SK-N-SH treated with all-trans-retinoic acid at 6 μM for 48 hours (cell line): Measurements from ENCODE around the gene SPINK9.
A peak's percentile ranks its signal among the peaks of the same experiment; 100 is the strongest.

ENCODE experiments used
- ATAC-seq: fragments of 200-7000 bp; cut with Tn5 transposase; 3 replicates; pipeline ENCODE4 v1.9.1; 2020; ENCODE audit warnings: mild to moderate bottlenecking, moderate library complexity
- ARNTL ChIP-seq: fragments of 450-650 bp; formaldehyde crosslinking; IDR thresholded peaks from 2 replicates; pipeline ENCODE4 v1.5.0; 2020; ENCODE audit warnings: low read depth, mild to moderate bottlenecking, moderate library complexity, borderline replicate concordance
- BACH2 ChIP-seq: fragments of 250-450 bp; sonication (Bioruptor Pico); IDR thresholded peaks from 2 replicates; pipeline ENCODE4 v1.9.0; 2021; ENCODE audit warnings: mild to moderate bottlenecking, borderline replicate concordance
- CSDC2 ChIP-seq: fragments of 250-450 bp; sonication (Bioruptor Pico); IDR thresholded peaks from 2 replicates; pipeline ENCODE4 v1.5.0; 2020; ENCODE audit warnings: mild to moderate bottlenecking, moderate library complexity
- ESRRG ChIP-seq: fragments of 250-450 bp; sonication (Bioruptor Pico); IDR thresholded peaks from 2 replicates; pipeline ENCODE4 v1.6.1; 2021; ENCODE audit warnings: mild to moderate bottlenecking
- GLIS3 ChIP-seq: fragments of 250-450 bp; sonication (Bioruptor Pico); IDR thresholded peaks from 2 replicates; pipeline ENCODE4 v1.5.0; 2020; ENCODE audit warnings: mild to moderate bottlenecking, moderate library complexity
- ISL1 ChIP-seq: fragments of 250-450 bp; sonication (Bioruptor Pico); IDR thresholded peaks from 2 replicates; pipeline ENCODE4 v2.1.2; 2022; ENCODE audit warnings: mild to moderate bottlenecking, moderate library complexity
- OSR1 ChIP-seq: fragments of 250-450 bp; sonication (Bioruptor Pico); IDR thresholded peaks from 2 replicates; pipeline ENCODE4 v1.8.0; 2022; ENCODE audit warnings: moderate library complexity, mild to moderate bottlenecking, inconsistent platforms
- PPARA ChIP-seq: fragments of 250-450 bp; sonication (Bioruptor Pico); IDR thresholded peaks from 2 replicates; pipeline ENCODE4 v1.5.0; 2020; ENCODE audit warnings: mild to moderate bottlenecking, borderline replicate concordance
- RARB ChIP-seq: fragments of 250-450 bp; sonication (Bioruptor Pico); IDR thresholded peaks from 2 replicates; pipeline ENCODE4 v1.8.0; 2021; ENCODE audit warnings: mild to moderate bottlenecking, moderate library complexity
- SNAI2 ChIP-seq: fragments of 250-450 bp; sonication (Bioruptor Pico); IDR thresholded peaks from 2 replicates; pipeline ENCODE4 v1.5.0; 2020; ENCODE audit warnings: mild to moderate bottlenecking, moderate library complexity
- TCF4 ChIP-seq: fragments of 250-450 bp; sonication (Bioruptor Pico); IDR thresholded peaks from 2 replicates; pipeline ENCODE4 v1.8.0; 2021; ENCODE audit warnings: mild to moderate bottlenecking, moderate library complexity, borderline replicate concordance
- TOX ChIP-seq: fragments of 250-450 bp; sonication (Bioruptor Pico); IDR thresholded peaks from 2 replicates; pipeline ENCODE4 v1.8.0; 2021; ENCODE audit warnings: mild to moderate bottlenecking, moderate library complexity, borderline replicate concordance
- ZC3H10 ChIP-seq: fragments of 250-450 bp; sonication (Bioruptor Pico); IDR thresholded peaks from 2 replicates; pipeline ENCODE4 v1.5.1; 2021; ENCODE audit warnings: mild to moderate bottlenecking, moderate library complexity
- ZFP3 ChIP-seq: fragments of 250-450 bp; sonication (Bioruptor Pico); IDR thresholded peaks from 2 replicates; pipeline ENCODE4 v1.5.0; 2020; ENCODE audit warnings: mild to moderate bottlenecking, moderate library complexity
- ZFP30 ChIP-seq: fragments of 450-650 bp; formaldehyde crosslinking; IDR thresholded peaks from 2 replicates; pipeline ENCODE4 v1.5.0; 2022; ENCODE audit warnings: mild to moderate bottlenecking, moderate library complexity
- ZNF565 ChIP-seq: fragments of 450-650 bp; formaldehyde crosslinking; conservative IDR thresholded peaks from 2 replicates; pipeline ENCODE4 v1.5.0; 2020; ENCODE audit warnings: low read depth, mild to moderate bottlenecking, moderate library complexity
- ZNF70 ChIP-seq: fragments of 450-650 bp; formaldehyde crosslinking; IDR thresholded peaks from 2 replicates; pipeline ENCODE4 v1.5.0; 2020; ENCODE audit warnings: mild to moderate bottlenecking, moderate library complexity
- ZNF8 ChIP-seq: fragments of 450-650 bp; formaldehyde crosslinking; IDR thresholded peaks from 2 replicates; pipeline ENCODE4 v1.5.0; 2020; ENCODE audit warnings: mild to moderate bottlenecking, moderate library complexity
- TF ChIP-seq, protein P1 (sequence below): fragments of 250-450 bp; sonication (Bioruptor Pico); IDR thresholded peaks from 2 replicates; pipeline ENCODE4 v1.8.0; 2020; ENCODE audit warnings: mild to moderate bottlenecking, moderate library complexity, borderline replicate concordance
- TF ChIP-seq, protein P2 (sequence below): fragments of 250-450 bp; sonication (Bioruptor Pico); IDR thresholded peaks from 2 replicates; pipeline ENCODE4 v1.5.1; 2020; ENCODE audit warnings: low read depth, mild to moderate bottlenecking, moderate library complexity
- TF ChIP-seq, protein P3 (sequence below): fragments of 250-450 bp; sonication (Bioruptor Pico); IDR thresholded peaks from 2 replicates; pipeline ENCODE4 v1.5.0; 2020; ENCODE audit warnings: mild to moderate bottlenecking, moderate library complexity
- TF ChIP-seq, protein P4 (sequence below): fragments of 250-450 bp; sonication (Bioruptor Pico); IDR thresholded peaks from 2 replicates; pipeline ENCODE4 v1.8.0; 2021; ENCODE audit warnings: low read depth, mild to moderate bottlenecking, moderate library complexity, borderline replicate concordance
- TF ChIP-seq, protein P5 (sequence below): fragments of 250-450 bp; sonication (Bioruptor Pico); IDR thresholded peaks from 2 replicates; pipeline ENCODE4 v1.5.1; 2021; ENCODE audit warnings: mild to moderate bottlenecking, moderate library complexity

The SPINK9 gene

DNA sequence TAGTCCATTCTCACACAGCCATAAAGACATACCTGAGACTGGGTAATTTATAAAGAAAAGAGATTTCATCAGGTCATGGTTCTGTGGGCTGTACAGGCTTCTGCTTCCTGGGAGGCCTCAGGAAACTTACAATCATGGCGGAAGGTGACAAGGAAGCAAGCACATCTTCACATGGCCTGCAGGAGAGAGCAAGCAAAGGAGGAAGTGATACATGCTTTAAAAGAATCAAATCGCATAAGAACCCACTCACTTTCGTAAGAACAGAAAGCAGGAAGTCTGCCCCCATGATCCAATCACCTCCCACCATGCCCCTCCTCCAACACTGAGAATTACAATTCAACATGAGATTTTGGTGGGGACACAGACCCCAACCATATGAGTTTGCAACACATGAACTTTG lies 43.3 kb downstream of the SPINK9 start:
- TF ChIP-seq BACH2 (CRISPR knock-in tag): no peak
- TF ChIP-seq, protein P1, sequence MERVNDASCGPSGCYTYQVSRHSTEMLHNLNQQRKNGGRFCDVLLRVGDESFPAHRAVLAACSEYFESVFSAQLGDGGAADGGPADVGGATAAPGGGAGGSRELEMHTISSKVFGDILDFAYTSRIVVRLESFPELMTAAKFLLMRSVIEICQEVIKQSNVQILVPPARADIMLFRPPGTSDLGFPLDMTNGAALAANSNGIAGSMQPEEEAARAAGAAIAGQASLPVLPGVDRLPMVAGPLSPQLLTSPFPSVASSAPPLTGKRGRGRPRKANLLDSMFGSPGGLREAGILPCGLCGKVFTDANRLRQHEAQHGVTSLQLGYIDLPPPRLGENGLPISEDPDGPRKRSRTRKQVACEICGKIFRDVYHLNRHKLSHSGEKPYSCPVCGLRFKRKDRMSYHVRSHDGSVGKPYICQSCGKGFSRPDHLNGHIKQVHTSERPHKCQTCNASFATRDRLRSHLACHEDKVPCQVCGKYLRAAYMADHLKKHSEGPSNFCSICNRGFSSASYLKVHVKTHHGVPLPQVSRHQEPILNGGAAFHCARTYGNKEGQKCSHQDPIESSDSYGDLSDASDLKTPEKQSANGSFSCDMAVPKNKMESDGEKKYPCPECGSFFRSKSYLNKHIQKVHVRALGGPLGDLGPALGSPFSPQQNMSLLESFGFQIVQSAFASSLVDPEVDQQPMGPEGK (CRISPR knock-in tag): no peak
- ATAC-seq: no peak

DNA sequence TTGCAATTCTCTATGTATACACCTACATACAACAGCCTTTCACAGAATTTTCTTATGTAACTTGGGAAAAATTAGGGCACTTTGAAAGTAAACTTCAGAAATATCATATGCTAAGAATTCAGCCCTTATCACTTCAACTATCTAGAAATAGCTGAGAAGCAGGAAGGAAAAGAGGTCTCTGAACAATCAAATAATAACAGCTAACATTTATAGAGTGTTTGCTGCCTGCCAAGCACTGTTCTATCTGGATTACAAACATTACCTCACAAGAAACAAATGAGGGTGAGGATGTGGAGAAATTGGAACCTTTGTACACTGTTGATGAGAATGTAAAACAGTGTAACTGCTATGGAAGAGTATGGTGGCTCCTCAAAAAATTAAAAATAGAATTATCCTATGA lies 44.0 kb downstream of the SPINK9 start:
- no peak for ATAC-seq
- TF ChIP-seq ZNF565 (CRISPR knock-in tag): no peak

DNA sequence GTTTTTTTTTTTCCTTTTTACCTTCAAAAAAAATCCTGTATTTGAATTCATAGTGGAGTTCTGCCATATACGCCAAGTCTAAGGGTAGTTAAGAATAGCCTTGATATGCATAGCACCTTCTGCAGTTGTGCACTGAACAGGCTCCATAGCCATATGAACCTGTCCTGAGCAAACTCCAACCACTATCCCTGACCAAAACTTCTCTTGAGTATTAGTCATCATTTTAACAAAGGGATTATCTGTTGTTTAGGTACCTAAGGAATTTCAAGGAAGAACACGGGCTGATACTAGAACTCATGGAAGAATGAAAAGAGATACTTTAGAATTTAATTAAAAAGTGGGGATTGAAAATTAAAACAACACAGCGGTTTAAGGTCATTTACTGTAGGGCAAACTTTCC lies 46.5 kb downstream of the SPINK9 start:
- ATAC-seq: no peak
- TF ChIP-seq ZNF565 (CRISPR knock-in tag) (no peak), ZNF70 (CRISPR knock-in tag) (no peak), ZC3H10 (no peak), SNAI2 (CRISPR knock-in tag) (no peak), PPARA (CRISPR knock-in tag) (no peak), RARB (no peak), ESRRG (CRISPR knock-in tag) (no peak), BACH2 (CRISPR knock-in tag) (no peak), ISL1 (CRISPR knock-in tag) (no peak), ZFP3 (CRISPR knock-in tag) (no peak), ARNTL (CRISPR knock-in tag) (no peak), ZNF8 (CRISPR knock-in tag) (no peak), CSDC2 (CRISPR knock-in tag) (no peak), ZFP30 (no peak), TCF4 (CRISPR knock-in tag) (no peak)
- TF ChIP-seq, protein P2, sequence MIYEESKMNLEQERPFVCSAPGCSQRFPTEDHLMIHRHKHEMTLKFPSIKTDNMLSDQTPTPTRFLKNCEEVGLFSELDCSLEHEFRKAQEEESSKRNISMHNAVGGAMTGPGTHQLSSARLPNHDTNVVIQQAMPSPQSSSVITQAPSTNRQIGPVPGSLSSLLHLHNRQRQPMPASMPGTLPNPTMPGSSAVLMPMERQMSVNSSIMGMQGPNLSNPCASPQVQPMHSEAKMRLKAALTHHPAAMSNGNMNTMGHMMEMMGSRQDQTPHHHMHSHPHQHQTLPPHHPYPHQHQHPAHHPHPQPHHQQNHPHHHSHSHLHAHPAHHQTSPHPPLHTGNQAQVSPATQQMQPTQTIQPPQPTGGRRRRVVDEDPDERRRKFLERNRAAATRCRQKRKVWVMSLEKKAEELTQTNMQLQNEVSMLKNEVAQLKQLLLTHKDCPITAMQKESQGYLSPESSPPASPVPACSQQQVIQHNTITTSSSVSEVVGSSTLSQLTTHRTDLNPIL (CRISPR knock-in tag): no peak
- TF ChIP-seq, protein P3, sequence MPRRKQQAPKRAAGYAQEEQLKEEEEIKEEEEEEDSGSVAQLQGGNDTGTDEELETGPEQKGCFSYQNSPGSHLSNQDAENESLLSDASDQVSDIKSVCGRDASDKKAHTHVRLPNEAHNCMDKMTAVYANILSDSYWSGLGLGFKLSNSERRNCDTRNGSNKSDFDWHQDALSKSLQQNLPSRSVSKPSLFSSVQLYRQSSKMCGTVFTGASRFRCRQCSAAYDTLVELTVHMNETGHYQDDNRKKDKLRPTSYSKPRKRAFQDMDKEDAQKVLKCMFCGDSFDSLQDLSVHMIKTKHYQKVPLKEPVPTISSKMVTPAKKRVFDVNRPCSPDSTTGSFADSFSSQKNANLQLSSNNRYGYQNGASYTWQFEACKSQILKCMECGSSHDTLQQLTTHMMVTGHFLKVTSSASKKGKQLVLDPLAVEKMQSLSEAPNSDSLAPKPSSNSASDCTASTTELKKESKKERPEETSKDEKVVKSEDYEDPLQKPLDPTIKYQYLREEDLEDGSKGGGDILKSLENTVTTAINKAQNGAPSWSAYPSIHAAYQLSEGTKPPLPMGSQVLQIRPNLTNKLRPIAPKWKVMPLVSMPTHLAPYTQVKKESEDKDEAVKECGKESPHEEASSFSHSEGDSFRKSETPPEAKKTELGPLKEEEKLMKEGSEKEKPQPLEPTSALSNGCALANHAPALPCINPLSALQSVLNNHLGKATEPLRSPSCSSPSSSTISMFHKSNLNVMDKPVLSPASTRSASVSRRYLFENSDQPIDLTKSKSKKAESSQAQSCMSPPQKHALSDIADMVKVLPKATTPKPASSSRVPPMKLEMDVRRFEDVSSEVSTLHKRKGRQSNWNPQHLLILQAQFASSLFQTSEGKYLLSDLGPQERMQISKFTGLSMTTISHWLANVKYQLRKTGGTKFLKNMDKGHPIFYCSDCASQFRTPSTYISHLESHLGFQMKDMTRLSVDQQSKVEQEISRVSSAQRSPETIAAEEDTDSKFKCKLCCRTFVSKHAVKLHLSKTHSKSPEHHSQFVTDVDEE (CRISPR knock-in tag): no peak
- TF ChIP-seq, protein P4, sequence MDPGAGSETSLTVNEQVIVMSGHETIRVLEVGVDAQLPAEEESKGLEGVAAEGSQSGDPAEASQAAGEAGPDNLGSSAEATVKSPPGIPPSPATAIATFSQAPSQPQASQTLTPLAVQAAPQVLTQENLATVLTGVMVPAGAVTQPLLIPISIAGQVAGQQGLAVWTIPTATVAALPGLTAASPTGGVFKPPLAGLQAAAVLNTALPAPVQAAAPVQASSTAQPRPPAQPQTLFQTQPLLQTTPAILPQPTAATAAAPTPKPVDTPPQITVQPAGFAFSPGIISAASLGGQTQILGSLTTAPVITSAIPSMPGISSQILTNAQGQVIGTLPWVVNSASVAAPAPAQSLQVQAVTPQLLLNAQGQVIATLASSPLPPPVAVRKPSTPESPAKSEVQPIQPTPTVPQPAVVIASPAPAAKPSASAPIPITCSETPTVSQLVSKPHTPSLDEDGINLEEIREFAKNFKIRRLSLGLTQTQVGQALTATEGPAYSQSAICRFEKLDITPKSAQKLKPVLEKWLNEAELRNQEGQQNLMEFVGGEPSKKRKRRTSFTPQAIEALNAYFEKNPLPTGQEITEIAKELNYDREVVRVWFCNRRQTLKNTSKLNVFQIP (CRISPR knock-in tag): no peak

DNA sequence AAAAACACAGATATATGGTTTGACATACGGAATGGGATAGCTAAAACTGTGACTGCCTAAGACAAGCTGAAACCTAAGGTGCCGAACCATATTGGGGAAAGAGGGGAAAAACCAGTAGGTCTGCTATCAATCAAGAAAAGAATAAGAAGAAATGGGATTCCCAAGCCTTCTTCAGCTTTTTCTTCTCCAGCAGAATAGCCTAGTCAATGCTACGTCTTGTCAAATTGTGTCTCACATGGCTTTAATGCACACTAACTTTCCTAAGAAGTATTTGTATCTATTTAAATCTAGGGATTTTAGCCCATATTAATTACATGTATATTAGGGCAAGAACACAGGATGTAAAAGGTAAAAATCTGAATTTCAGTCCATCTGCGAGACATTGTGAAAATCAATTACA lies 47.6 kb downstream of the SPINK9 start:
- 0 out of 3 replicates have a peak, but pooled peaks have one; percentile 2 for ATAC-seq
- TF ChIP-seq SNAI2 (CRISPR knock-in tag) (no peak), ZNF70 (CRISPR knock-in tag) (no peak), TOX (CRISPR knock-in tag) (no peak), ZNF8 (CRISPR knock-in tag) (no peak), TCF4 (CRISPR knock-in tag) (no peak), CSDC2 (CRISPR knock-in tag) (no peak), ZFP30 (no peak), PPARA (CRISPR knock-in tag) (no peak), RARB (no peak), ESRRG (CRISPR knock-in tag) (no peak), ISL1 (CRISPR knock-in tag) (no peak), GLIS3 (CRISPR knock-in tag) (no peak), OSR1 (CRISPR knock-in tag) (no peak), BACH2 (CRISPR knock-in tag) (no peak), ZC3H10 (no peak), ZNF565 (CRISPR knock-in tag) (no peak)
- TF ChIP-seq, protein P2 (CRISPR knock-in tag): no peak
- TF ChIP-seq, protein P5, sequence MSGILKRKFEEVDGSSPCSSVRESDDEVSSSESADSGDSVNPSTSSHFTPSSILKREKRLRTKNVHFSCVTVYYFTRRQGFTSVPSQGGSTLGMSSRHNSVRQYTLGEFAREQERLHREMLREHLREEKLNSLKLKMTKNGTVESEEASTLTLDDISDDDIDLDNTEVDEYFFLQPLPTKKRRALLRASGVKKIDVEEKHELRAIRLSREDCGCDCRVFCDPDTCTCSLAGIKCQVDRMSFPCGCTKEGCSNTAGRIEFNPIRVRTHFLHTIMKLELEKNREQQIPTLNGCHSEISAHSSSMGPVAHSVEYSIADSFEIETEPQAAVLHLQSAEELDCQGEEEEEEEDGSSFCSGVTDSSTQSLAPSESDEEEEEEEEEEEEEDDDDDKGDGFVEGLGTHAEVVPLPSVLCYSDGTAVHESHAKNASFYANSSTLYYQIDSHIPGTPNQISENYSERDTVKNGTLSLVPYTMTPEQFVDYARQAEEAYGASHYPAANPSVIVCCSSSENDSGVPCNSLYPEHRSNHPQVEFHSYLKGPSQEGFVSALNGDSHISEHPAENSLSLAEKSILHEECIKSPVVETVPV (CRISPR knock-in tag): no peak
